D341Med (cell line): ENCODE results near the gene ADAMTSL5.
"Not testable (repeated sequence)": the region's sequence is repeated elsewhere in the genome, so short reads cannot be mapped to it uniquely, and the experiment has no call there.

ENCODE experiments used
- DNase-seq: peaks from one replicate; pipeline ENCODE4 v3.0.0; 2012; ENCODE audit warnings: low spot score

The ADAMTSL5 gene

GRCh38 chr19:1512671-1513498 is at the start of gene ADAMTSL5:
Gene ADAMTSL5 (minus strand): TSS chr19:1513019. CDS start chr19:1510943, 2,076 bp downstream.
- no peak for DNase-seq

- peak; percentile 23 for DNase-seq
These were observed 48.5 kb upstream of the ADAMTSL5 start for GRCh38 chr19:1561236-1561842.

GRCh38 chr19:1560286-1560882 is 47.6 kb upstream of the ADAMTSL5 start:
- DNase-seq: peak; percentile 34

- peak; percentile 31 for DNase-seq
These were observed 45.7 kb upstream of the ADAMTSL5 start for GRCh38 chr19:1558552-1558951.

GRCh38 chr19:1556390-1557070 is 43.7 kb upstream of the ADAMTSL5 start:
- peak; percentile 33 for DNase-seq

GRCh38 chr19:1555487-1556389 is 42.9 kb upstream of the ADAMTSL5 start:
- DNase-seq: peak; percentile 41

GRCh38 chr19:1554968-1555367 is 42.1 kb upstream of the ADAMTSL5 start:
- DNase-seq: no peak

- DNase-seq: peak; percentile 32
These were observed 40.6 kb upstream of the ADAMTSL5 start for GRCh38 chr19:1553415-1553814.

- DNase-seq: peak; percentile 23
These were observed 38.5 kb upstream of the ADAMTSL5 start for GRCh38 chr19:1551068-1552040.

- no peak for DNase-seq
These were observed 36.6 kb upstream of the ADAMTSL5 start for GRCh38 chr19:1549332-1549945.

GRCh38 chr19:1540365-1540925 is 27.6 kb upstream of the ADAMTSL5 start:
- DNase-seq: no peak

- not testable (repeated sequence) for DNase-seq
These were observed 26.9 kb upstream of the ADAMTSL5 start for GRCh38 chr19:1539749-1540148.

GRCh38 chr19:1538978-1539377 is 26.2 kb upstream of the ADAMTSL5 start:
- no peak for DNase-seq

- not testable (repeated sequence) for DNase-seq
These were observed 22.9 kb upstream of the ADAMTSL5 start for GRCh38 chr19:1535699-1536098.

- DNase-seq: no peak
These were observed 22.2 kb upstream of the ADAMTSL5 start for GRCh38 chr19:1534972-1535371.

- no peak for DNase-seq
These were observed 20.8 kb upstream of the ADAMTSL5 start for GRCh38 chr19:1533510-1534150.

GRCh38 chr19:1532003-1532402 is 19.2 kb upstream of the ADAMTSL5 start:
- DNase-seq: no peak

- DNase-seq: no peak
These were observed 18.8 kb upstream of the ADAMTSL5 start for GRCh38 chr19:1531587-1531986.

GRCh38 chr19:1530856-1531255 is 18.0 kb upstream of the ADAMTSL5 start:
- not testable (repeated sequence) for DNase-seq
